Adrenal gland (tissue), 5 donors: ENCODE measurements around the gene POLE.

Experiments used
- CTCF ChIP-seq, 6 experiments: fragments of 450-650 bp in 4 of 6; fragments of 200-600 bp in 2 of 6; sonication (generic) in 1 of 6; IDR thresholded peaks; 1 replicate in 5 of 6; 2 replicates in 1 of 6; pipeline versions ENCODE4 v1.5.1 to v1.8.0; 2016 to 2021; ENCODE audit warnings: antibody characterized with exemption in 6 of 6, mild to moderate bottlenecking in 2 of 6, moderate library complexity in 1 of 6
- POLR2A ChIP-seq, 2 donors: fragments of 450-650 bp; IDR thresholded peaks; one replicate each; pipeline ENCODE4 v1.6.1; 2017; ENCODE audit warnings: antibody characterized with exemption in 2 of 2, mild to moderate bottlenecking in 2 of 2, moderate library complexity in 1 of 2
- donor health status: DM: no; HTN: no; CAD: no.

- TF ChIP-seq CTCF (IDR thresholded peaks at IDR 0.05) = peak in 1 of 6 experiments; percentile 3
- TF ChIP-seq POLR2A (IDR thresholded peaks at IDR 0.05) = peak; percentile 52 to 63
Measured at GRCh38 chr12:132710405-132711079, 23.4 kb upstream of the POLE start, which contains the start of gene PGAM5.
